Calu3 (cell line): Measurements from ENCODE around the gene HIRA. TPM values are rescaled to one million over a fixed set of nuclear protein-coding genes. Genes with fewer than 3 reads are reported as not detected.

Experiments
- BruUV-seq: library from RNA; stranded (reverse); fragments of 400-500 nt; replicated peaks from 2 replicates; lab custom pipeline; 2021; lab: Mats Ljungman, UMichigan
- CTCF ChIA-PET: fragments of 300-600 bp; sonication (Branson Sonifier 250); formaldehyde crosslinking; loops from one replicate; lab custom pipeline; 2022; ENCODE audit warnings: antibody characterized with exemption; lab: Charles Lee
- DNase-seq: peaks from one replicate; pipeline ENCODE4 v3.0.0; 2022
- H3K27ac Mint-ChIP-seq: one replicate; pipeline ENCODE4 v1.8.0; 2022; ENCODE audit warnings: mixed read lengths; ENCODE audit not compliant: unreplicated experiment
- H3K27me3 Mint-ChIP-seq: one replicate; pipeline ENCODE4 v1.8.0; 2022; ENCODE audit warnings: mixed read lengths; ENCODE audit not compliant: unreplicated experiment
- H3K36me3 Mint-ChIP-seq: one replicate; pipeline ENCODE4 v1.8.0; 2022; ENCODE audit warnings: mild to moderate bottlenecking, moderate library complexity, mixed read lengths; ENCODE audit not compliant: insufficient read depth, unreplicated experiment
- H3K4me1 Mint-ChIP-seq: one replicate; pipeline ENCODE4 v1.8.0; 2022; ENCODE audit warnings: mild to moderate bottlenecking, low read depth, mixed read lengths; ENCODE audit not compliant: unreplicated experiment
- H3K4me3 Mint-ChIP-seq: one replicate; pipeline ENCODE4 v1.8.0; 2022; ENCODE audit warnings: mild to moderate bottlenecking, low read depth, moderate library complexity, mixed read lengths; ENCODE audit not compliant: unreplicated experiment
- H3K9me3 Mint-ChIP-seq: one replicate; pipeline ENCODE4 v1.8.0; 2022; ENCODE audit warnings: low read depth, mixed read lengths; ENCODE audit not compliant: unreplicated experiment
- CTCF ChIP-seq: fragments of 200-600 bp; IDR thresholded peaks from one replicate; pipeline ENCODE4 v1.8.0; 2022; ENCODE audit warnings: antibody characterized with exemption; ENCODE audit not compliant: unreplicated experiment
- intact Hi-C: fragments of 100-400 bp; cut with micrococcal nuclease; formaldehyde crosslinking; loops from one replicate; pipeline ENCODE4 v1.10.0; 2022; ENCODE audit not compliant: unreplicated experiment
- total RNA-seq: library from RNA; stranded (reverse); gene quantifications from 2 replicates; pipeline ENCODE4 v1.2.3, GENCODE V29; 2022

The HIRA gene
- total RNA-seq, 1 experiment from 2014 or later, result 36.4 TPM

- TF ChIP-seq CTCF, result no peak
- intact Hi-C loops, result no loop called here
- Mint-ChIP-seq H3K9me3 (no peaks in the 10 kb centered on the region), H3K36me3 (peaks cover 41% of the 10 kb centered on the region), H3K27me3 (no peaks in the 10 kb centered on the region), H3K4me1 (no peaks in the 10 kb centered on the region), H3K27ac (no peak overlapping the region), H3K4me3 (no peak overlapping the region)
- DNase-seq, result no peak
- no TSS peak for BruUV-seq
- CTCF ChIA-PET, result no interaction called here
Measured at GRCh38 chr22:19382240-19382639, 49.3 kb downstream of the HIRA start.

- CTCF ChIA-PET, result no interaction called here
Measured at GRCh38 chr22:19378344-19378674, 53.2 kb downstream of the HIRA start.

GRCh38 chr22:19377565-19378343, 53.8 kb downstream of the HIRA start:
- H3K36me3 Mint-ChIP-seq, result peaks cover 32% of the 10 kb centered on the region
- CTCF ChIA-PET, result no interaction called here
- no peaks in the 10 kb centered on the region for H3K27me3 Mint-ChIP-seq
- intact Hi-C loops, result no loop called here
- no TSS peak for BruUV-seq
- H3K9me3 Mint-ChIP-seq, result no peaks in the 10 kb centered on the region
- no peak overlapping the region for H3K4me3 Mint-ChIP-seq
- no peak for TF ChIP-seq CTCF
- DNase-seq, result no peak
- no peak overlapping the region for H3K27ac Mint-ChIP-seq
- no peaks in the 10 kb centered on the region for H3K4me1 Mint-ChIP-seq

More at GRCh38 chr22:19378344-19378674, 53.2 kb downstream of the HIRA start:
- no peak for TF ChIP-seq CTCF
- Mint-ChIP-seq H3K36me3 (peaks cover 35% of the 10 kb centered on the region), H3K9me3 (no peaks in the 10 kb centered on the region), H3K4me3 (no peak overlapping the region), H3K27me3 (no peaks in the 10 kb centered on the region), H3K27ac (no peak overlapping the region), H3K4me1 (no peaks in the 10 kb centered on the region)
- DNase-seq, result no peak
- intact Hi-C loops, result no loop called here
- no TSS peak for BruUV-seq

GRCh38 chr22:19376971-19377370, 54.6 kb downstream of the HIRA start:
- Mint-ChIP-seq H3K27me3 (no peaks in the 10 kb centered on the region), H3K9me3 (no peaks in the 10 kb centered on the region), H3K4me1 (no peaks in the 10 kb centered on the region), H3K27ac (no peak overlapping the region), H3K4me3 (no peak overlapping the region), H3K36me3 (peaks cover 25% of the 10 kb centered on the region)
- CTCF ChIA-PET, result no interaction called here
- no peak for DNase-seq
- intact Hi-C loops, result no loop called here
- no peak for TF ChIP-seq CTCF
- no TSS peak for BruUV-seq
